Left ventricle myocardium inferior (tissue), 1 donor: ENCODE measurements around the gene DPY19L3. TPM values are rescaled to one million over a fixed set of nuclear protein-coding genes. Genes with fewer than 3 reads are reported as not detected.

Source experiments
- DNase-seq: peaks from one replicate; pipeline ENCODE4 v3.0.0-alpha.2; 2020
- H3K27ac ChIP-seq: fragments of 200-600 bp; replicated peaks from 2 replicates; pipeline ENCODE4 v1.8.0; 2021
- H3K27me3 ChIP-seq: fragments of 200-600 bp; 2 replicates; pipeline ENCODE4 v1.8.0; 2021; ENCODE audit warnings: low read depth
- H3K36me3 ChIP-seq: fragments of 200-600 bp; 2 replicates; pipeline ENCODE4 v1.8.0; 2021
- H3K4me1 ChIP-seq: fragments of 200-600 bp; 2 replicates; pipeline ENCODE4 v1.8.0; 2021
- H3K4me3 ChIP-seq: fragments of 200-600 bp; 2 replicates; pipeline ENCODE4 v1.8.0; 2021; ENCODE audit warnings: mild to moderate bottlenecking, moderate library complexity
- H3K9me3 ChIP-seq: fragments of 200-600 bp; replicated peaks from 2 replicates; pipeline ENCODE4 v1.8.0; 2021
- intact Hi-C: fragments of 100-400 bp; cut with micrococcal nuclease; formaldehyde crosslinking; loops from one replicate; pipeline ENCODE4 v1.11.0; 2022
- total RNA-seq: library from RNA; stranded (reverse); fragmentation: NEBNext Ultra II Directional; extraction: Animal tissue kit (Norgen Biotek cat#: 25700); gene quantifications from one replicate; pipeline ENCODE4 v1.2.1, GENCODE V29; 2021
- TF ChIP-seq, protein P1 (sequence below): fragments of 200-600 bp; IDR thresholded peaks from 2 replicates; pipeline ENCODE4 v1.8.0; 2021; ENCODE audit warnings: antibody characterized with exemption, mild to moderate bottlenecking, borderline replicate concordance
- donor health status: DM: no; HTN: yes; CAD: no; lungs with severe emphysema.

The DPY19L3 gene
- total RNA-seq, 1 donor from 2014 or later, result 5.2 TPM

DNA sequence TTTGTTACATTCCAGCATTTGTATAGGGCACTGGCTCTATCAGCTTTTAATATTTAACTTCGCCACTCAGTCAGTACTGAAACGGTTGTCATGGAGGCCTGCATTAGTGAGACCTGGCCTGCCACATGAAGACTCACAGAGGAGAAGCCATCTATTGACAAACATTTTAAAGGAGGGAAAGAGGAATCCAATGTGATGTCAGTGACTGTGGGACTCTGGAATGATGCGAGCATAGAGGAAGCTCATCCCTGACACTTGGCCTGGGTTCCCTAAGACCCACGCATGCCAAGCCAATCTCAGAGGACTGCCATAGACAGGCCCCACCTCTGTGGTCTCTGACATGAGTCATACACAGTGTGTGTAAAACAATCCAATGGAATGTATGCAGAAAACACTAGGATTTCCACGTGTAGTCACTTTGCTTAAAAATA lies 7.9 kb upstream of the DPY19L3 start:
- Histone ChIP-seq H3K4me1 (peaks cover 9% of the 10 kb centered on the region), H3K27me3 (no peaks in the 10 kb centered on the region), H3K9me3 (no peaks in the 10 kb centered on the region), H3K4me3 (no peak overlapping the region), H3K27ac (no peak overlapping the region), H3K36me3 (no peaks in the 10 kb centered on the region)
- TF ChIP-seq, protein P1, sequence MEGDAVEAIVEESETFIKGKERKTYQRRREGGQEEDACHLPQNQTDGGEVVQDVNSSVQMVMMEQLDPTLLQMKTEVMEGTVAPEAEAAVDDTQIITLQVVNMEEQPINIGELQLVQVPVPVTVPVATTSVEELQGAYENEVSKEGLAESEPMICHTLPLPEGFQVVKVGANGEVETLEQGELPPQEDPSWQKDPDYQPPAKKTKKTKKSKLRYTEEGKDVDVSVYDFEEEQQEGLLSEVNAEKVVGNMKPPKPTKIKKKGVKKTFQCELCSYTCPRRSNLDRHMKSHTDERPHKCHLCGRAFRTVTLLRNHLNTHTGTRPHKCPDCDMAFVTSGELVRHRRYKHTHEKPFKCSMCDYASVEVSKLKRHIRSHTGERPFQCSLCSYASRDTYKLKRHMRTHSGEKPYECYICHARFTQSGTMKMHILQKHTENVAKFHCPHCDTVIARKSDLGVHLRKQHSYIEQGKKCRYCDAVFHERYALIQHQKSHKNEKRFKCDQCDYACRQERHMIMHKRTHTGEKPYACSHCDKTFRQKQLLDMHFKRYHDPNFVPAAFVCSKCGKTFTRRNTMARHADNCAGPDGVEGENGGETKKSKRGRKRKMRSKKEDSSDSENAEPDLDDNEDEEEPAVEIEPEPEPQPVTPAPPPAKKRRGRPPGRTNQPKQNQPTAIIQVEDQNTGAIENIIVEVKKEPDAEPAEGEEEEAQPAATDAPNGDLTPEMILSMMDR, result no peak
- intact Hi-C loops, result no loop called here
- no peak for DNase-seq

GRCh38 chr19:32401992-32402391 lies 3.6 kb upstream of the DPY19L3 start:
- peaks cover 27% of the 10 kb centered on the region for H3K4me1 ChIP-seq
- no peak for DNase-seq
- H3K27me3 ChIP-seq, result no peaks in the 10 kb centered on the region
- no peak overlapping the region for H3K27ac ChIP-seq
- no peak overlapping the region for H3K4me3 ChIP-seq
- intact Hi-C loops, result no loop called here
- no peaks in the 10 kb centered on the region for H3K36me3 ChIP-seq
- TF ChIP-seq, protein P1, result no peak
- H3K9me3 ChIP-seq, result no peaks in the 10 kb centered on the region

- Histone ChIP-seq H3K9me3 (no peaks in the 10 kb centered on the region), H3K4me3 (no peak overlapping the region), H3K36me3 (no peaks in the 10 kb centered on the region), H3K27ac (no peak overlapping the region), H3K27me3 (no peaks in the 10 kb centered on the region), H3K4me1 (peaks cover 27% of the 10 kb centered on the region)
- intact Hi-C loops, result no loop called here
- TF ChIP-seq, protein P1, result no peak
- no peak for DNase-seq
Measured at GRCh38 chr19:32403291-32403995, 2.1 kb upstream of the DPY19L3 start.

- Histone ChIP-seq H3K27ac (peak overlapping the region; percentile 96), H3K9me3 (no peaks in the 10 kb centered on the region), H3K27me3 (no peaks in the 10 kb centered on the region), H3K36me3 (peaks cover 5% of the 10 kb centered on the region), H3K4me1 (peaks cover 27% of the 10 kb centered on the region), H3K4me3 (peak overlapping the region; percentile 96)
- TF ChIP-seq, protein P1, result no peak
- no peak for DNase-seq
- intact Hi-C loops, result no loop called here
Measured at GRCh38 chr19:32404213-32404932, 1.2 kb upstream of the DPY19L3 start.

DNA sequence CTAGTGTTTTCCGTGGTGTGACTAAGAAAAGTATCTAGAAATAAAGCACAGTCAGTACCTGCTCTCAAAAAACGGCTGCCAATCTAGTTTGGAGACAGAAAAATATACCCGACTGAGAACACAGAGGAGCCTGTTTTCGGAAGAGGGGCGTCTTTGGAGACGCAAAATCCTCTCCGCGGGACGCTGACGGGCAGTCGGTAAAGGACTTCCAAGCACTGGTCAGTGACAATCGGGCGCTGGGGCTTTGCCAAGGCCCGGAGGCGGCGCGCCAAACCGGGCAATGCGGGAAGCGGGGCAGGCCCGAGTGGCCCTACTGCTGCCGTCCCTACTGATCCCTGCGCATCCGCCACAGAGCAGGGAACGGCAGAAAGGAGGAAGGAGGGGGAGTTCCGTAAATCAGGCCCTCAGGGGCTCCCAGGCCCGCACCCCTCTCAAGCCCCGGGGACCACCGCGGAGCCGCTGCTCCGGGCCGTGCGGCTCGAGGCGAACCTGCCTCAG lies 588 bp upstream of the DPY19L3 start:
- TF ChIP-seq, protein P1, result no peak
- Histone ChIP-seq H3K27ac (peak overlapping the region; percentile 96), H3K4me3 (peak overlapping the region; percentile 96), H3K27me3 (no peaks in the 10 kb centered on the region), H3K36me3 (peaks cover 11% of the 10 kb centered on the region), H3K9me3 (no peaks in the 10 kb centered on the region), H3K4me1 (peaks cover 27% of the 10 kb centered on the region)
- DNase-seq, result peak; percentile 71
- intact Hi-C loops, result no loop called here
